Stimulated activated CD8-positive, alpha-beta memory T cell treated with anti-CD3 and anti-CD28 coated beads, Interleukin-15, amount 100 ng/mL, for 48 hours (primary cell): ENCODE results near the gene FGD6.
A peak's percentile ranks its signal among the peaks of the same experiment; 100 is the strongest.
"Not testable (repeated sequence)": the region's sequence is repeated elsewhere in the genome, so short reads cannot be mapped to it uniquely, and the experiment has no call there.

Experiments
- DNase-seq, 2 donors: peaks; one replicate each; pipeline ENCODE4 v3.0.0-alpha.2; 2020; ENCODE audit warnings: low read depth in 2 of 2

The FGD6 gene

DNA sequence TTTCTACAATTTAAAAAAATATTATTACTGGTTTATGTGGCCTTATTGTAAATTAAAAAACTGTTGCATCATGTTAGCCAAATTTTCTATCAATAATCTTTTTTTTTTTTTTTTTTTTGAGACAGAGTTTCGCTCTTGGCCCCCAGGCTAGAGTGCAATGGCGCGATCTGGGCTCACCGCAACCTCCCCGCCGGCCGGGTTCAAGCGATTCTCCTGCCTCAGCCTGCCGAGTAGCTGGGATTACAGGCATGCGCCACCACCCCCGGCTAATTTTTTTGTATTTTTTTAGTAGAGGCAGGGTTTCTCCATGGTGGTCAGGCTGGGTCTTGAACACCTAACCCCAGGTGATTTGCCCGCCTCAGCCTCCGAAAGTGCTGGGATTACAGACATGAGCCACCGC lies 16.9 kb upstream of the FGD6 start:
- DNase-seq, result not testable (repeated sequence)

DNA sequence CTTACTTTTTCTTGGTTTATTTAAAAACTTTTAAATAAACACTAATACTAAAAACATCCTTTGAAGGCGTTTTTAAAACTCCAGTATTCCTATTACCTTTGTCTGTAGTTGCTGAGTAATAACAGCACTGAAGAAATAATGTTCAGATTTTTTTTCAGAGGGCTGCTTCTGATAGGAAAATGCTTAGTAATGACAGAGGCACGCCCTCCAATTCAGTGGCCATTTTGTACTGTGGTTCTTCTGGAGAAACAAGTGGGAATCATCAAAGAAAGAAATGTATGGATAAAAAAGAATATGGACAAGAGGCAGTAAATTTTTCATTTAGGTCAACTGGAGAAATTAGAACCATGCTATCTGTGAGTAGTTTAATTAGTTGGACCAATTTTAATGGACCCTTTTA lies 13.9 kb upstream of the FGD6 start:
- DNase-seq, result no peak

GRCh38 chr12:95230313-95230712 lies 13.0 kb upstream of the FGD6 start:
- no peak for DNase-seq

GRCh38 chr12:95229636-95230035 lies 12.4 kb upstream of the FGD6 start:
- no peak for DNase-seq

- no peak for DNase-seq
Observed at GRCh38 chr12:95228617-95229016, 11.3 kb upstream of the FGD6 start.

DNA sequence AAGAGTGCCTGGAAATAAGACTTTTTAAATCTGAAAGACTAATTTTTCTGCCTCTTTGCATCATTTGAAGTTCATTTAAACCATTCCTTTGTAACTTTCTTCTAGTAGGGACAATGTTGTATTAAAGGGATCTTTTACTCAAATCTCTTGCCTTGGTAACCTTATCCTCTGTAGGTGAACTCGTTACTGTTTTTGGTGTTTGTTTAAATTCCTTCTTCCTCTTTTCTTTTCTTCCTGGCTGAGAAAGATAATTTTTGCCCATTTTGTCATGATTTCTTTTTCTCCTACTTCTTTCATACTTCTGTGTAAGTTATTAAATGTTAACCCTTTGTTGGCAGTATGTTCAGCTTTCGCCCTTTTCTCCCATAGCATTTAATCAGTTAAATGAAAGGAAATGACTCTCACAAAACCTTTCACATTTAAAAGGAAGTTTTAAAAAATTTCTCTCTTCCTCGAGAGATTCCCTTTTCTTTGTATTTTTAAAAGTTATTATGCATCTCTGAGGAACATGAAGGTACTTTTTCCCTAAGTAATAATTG lies 10.6 kb upstream of the FGD6 start:
- DNase-seq, result no peak

DNA sequence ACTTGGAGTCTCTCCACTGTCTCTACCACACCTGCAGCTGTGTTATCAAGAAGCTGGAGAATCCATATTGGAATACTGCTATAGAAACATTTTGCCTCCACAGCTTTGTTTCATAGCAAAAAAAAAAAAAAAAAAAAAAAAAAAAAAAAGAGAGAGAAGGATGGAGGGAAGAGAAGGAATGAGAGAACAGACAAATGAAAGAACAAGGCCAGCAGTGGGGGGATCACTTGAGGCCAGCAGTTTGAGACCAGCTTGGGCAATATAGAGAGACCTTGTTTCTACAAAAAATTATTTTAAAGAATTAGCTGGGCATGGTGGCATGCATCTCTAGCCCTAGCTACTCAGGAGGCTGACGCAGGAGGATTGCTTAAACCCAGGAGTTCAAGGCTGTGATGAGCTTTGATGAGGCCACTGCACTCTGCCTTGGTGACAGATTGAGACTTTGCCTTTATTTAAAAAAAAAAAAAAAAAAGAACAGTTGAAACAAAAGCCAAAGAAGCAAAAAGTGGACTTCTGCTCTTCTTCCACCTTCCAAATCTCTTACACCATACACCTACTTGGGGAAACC lies 8.5 kb upstream of the FGD6 start:
- DNase-seq, result no peak

- DNase-seq, result no peak
Observed at GRCh38 chr12:95224202-95225170, 7.2 kb upstream of the FGD6 start.

DNA sequence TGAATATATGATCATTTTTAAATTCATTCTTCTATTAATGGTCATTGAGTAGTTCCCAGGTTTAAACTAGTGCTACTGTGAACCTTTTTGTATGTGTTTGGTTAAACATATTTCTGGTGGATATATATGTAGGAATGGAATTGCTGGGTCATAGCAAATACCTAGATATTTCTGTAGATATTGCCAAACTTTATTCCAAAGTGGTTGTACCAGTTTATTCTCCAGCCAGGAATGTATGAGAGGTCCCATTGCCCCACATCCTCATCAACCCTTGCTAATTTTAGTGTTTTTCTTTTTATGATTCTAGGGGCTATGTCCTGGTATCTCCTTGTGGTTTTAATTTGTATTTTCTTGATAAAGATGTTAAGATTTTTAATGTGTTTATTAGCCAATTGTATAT lies 3.5 kb upstream of the FGD6 start:
- no peak for DNase-seq

DNA sequence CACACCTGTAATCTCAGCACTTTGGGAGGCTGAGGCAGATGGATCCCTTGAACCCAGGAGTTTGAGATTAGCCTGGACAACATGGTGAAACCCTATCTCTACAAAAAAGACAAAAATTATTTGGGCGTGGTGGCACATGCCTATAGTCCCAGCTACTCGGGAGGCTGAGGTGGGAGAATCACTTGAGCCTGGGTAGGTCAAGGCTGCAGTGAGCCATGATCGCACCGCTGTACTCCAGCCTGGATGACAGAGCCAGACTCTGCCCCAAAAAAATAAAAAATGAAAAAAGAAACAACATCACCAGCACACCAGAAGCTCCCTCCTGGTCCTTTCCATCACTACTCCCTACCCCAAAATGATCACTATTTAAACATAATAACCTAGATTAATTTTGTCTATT lies 2.9 kb upstream of the FGD6 start:
- DNase-seq, result no peak

GRCh38 chr12:95218150-95219133 lies 1.2 kb upstream of the FGD6 start:
- DNase-seq, result peak in 1 of 2 donors; percentile 34

- peak; percentile 9 to 23 for DNase-seq
Observed at GRCh38 chr12:95216711-95217376, 423 bp downstream of the FGD6 start.

DNA sequence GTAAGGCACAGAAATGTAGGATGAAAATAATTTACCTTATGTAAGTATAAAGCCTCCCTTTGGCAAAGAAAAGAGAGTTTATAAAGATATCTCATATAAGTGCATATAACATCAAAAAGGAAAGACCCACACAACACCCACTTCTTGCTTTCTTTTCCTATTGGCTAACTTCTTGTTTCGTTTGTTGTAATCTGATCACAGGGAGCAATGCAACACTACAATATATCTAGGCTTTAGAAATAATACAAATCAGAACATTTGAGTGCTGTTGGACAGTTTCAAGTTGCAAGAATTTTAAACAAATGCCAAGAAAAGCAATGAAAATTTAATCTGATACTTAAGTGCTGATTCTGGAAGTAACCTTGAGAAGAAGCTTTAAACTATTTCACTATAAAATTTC lies 1.3 kb downstream of the FGD6 start:
- no peak for DNase-seq

DNA sequence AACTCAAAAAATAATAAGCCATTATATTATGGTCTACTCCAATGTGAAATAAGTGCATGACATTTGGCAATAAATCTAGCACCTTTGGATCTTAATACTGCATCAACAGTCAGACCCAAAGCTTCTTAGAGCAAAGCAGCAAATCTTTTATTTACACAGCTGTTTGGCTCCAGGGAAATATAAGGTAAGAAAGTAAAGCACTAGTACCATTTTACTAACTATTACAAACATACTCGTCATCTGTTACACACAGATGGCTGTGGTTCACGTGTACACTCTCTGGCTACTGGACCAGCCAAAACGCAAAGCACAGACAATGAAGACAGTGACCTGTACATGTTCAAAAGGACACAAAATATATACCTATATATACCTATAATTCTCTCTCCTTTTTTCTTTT lies 2.8 kb downstream of the FGD6 start:
- DNase-seq, result no peak

DNA sequence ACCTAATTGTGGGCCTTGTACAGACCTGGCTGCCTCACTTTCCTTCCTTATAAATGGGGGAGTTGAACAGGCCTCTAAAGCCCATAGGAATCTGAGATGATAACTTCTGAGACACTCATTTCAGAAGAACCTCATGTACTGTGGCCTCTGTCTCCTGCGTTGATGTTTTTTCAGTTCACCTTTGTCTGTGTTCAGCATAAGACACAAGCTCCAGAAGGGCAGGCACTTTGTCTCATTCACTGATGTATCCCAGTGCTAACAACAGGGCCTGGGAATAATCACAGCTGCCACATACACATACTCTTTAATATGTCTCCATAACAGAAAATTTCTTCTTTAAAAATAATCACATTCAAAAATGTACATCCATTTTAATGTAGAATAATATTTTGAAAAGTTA lies 3.3 kb downstream of the FGD6 start:
- no peak for DNase-seq

- no peak for DNase-seq
Observed at GRCh38 chr12:95213119-95213518, 4.1 kb downstream of the FGD6 start.

DNA sequence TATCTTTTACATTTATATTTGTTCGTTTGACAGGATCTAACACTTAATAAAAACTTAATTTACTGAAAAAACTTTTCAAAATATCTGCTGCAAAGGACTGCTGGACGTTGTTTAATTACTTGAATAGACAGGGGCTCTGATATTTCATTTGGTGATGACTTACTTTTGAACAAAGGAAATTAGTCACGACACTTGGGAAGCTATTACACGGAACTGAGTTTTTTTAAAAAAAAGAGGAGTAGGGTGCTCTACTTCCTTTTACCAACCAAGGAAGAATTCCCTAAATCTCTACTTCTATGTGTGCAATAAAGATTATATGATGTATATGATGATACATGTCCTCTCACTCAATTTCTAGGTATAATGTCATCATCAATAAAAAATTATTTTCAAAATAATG lies 4.7 kb downstream of the FGD6 start:
- no peak for DNase-seq

DNA sequence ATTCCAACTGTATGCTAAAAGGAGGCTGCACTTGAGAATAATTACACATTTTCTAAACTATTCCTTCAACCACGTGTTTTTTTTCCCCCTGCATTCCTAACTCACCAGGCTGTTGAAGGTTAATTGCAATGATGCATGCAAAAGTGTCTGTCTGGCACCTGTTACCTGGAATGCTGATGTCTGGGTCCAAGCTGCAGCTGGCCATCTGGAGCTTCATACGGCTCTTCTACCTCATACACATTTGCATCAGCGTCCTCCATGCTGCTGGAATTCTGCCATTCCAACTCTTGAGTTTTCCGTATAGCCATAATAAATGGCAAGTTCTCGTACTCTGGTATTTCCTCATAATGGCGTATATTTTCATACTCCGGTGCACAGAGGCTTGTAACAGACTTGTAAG lies 8.6 kb downstream of the FGD6 start:
- no peak for DNase-seq

DNA sequence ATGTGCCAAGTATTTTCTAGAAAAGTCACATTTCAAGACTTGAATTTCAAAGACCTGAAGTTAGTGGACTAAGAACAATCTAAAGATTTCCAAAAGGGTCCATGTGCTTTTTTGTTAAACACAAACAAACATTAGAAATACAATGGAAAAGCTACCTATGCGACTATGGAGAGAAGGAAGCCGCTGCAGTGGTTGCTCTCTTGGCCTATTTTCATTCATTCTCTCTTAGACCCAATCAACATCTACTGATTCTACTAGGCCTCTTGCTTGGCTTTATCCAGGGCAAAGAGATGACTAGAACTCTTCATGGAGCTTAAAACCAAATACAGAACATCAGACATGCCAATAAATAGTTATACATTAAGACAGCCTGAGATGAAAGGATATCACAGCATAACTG lies 9.9 kb downstream of the FGD6 start:
- no peak for DNase-seq

DNA sequence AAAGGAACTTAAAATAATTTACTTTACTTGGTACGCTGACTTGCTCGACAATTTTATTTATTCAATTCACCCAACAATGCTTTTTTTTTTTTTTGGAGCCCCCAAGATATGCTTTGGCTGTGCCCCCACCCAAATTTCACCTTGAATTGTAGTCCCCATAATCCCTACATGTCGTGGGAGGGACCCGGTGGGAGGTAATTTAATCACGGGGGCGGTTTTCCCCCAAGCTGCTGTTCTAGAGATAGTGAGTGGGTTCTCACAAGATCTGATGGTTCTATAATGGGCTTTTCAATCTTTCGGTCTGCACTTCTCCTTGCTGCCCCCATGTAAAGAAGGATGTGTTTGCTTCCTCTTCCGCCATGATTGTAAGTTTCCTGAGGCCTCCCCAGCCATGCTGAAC lies 10.4 kb downstream of the FGD6 start:
- DNase-seq, result no peak

DNA sequence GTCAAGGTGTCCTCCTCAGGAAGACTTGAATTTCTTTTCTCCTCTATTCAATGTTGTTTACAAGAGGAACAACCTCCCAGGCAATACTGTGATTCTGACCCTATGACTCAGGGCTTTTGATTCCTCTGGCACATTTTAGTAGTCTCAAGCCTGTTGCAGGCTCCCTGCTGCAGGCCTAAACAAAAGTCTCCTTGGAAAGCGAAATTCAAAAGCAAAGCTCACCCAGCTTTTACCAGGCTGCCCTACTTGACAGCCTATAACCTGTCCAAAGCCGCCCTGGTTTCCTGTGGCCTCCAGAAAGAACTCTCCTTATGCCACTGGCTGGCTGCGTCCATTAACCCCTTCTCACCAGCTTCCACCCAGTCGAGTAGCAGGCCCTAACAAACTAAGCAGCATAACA lies 11.6 kb downstream of the FGD6 start:
- no peak for DNase-seq
